Activated naive CD4-positive, alpha-beta T cell treated with anti-CD3 and anti-CD28 coated beads, Interleukin-2, amount 50 U/mL, for 72 hours (primary cell): Measurements from ENCODE around the gene INSR. TPM values are rescaled to one million over a fixed set of nuclear protein-coding genes. Genes with fewer than 3 reads are reported as not detected.
"Not testable (repeated sequence)": the region's sequence is repeated elsewhere in the genome, so short reads cannot be mapped to it uniquely, and the experiment has no call there.

Source experiments
- ATAC-seq, 2 donors: fragments of 150-1000 bp; cut with Tn5 transposase; 2 replicates each; pipeline ENCODE4 v1.10.0; 2021; ENCODE audit warnings: mild to moderate bottlenecking in 2 of 2, moderate library complexity in 2 of 2
- DNase-seq, 2 donors: peaks; one replicate each; pipeline ENCODE4 v3.0.0; 2021 to 2022; ENCODE audit warnings: low spot score in 2 of 2
- H3K27ac Mint-ChIP-seq, 2 donors: one replicate each; pipeline ENCODE4 v1.8.0; 2022; ENCODE audit warnings: mild to moderate bottlenecking in 2 of 2, mixed read lengths in 2 of 2
- H3K36me3 Mint-ChIP-seq, 2 donors: one replicate each; pipeline ENCODE4 v1.8.0; 2022; ENCODE audit warnings: mixed read lengths in 2 of 2
- H3K9me3 Mint-ChIP-seq, 2 donors: one replicate each; pipeline ENCODE4 v1.8.0; 2022; ENCODE audit warnings: mixed read lengths in 2 of 2
- total RNA-seq, 2 donors: library from RNA; stranded (reverse); gene quantifications; one replicate each; pipeline ENCODE4 v1.2.3, GENCODE V29; 2022

INSR gene
- 1 to 10 TPM; 3.6 TPM for total RNA-seq

DNA sequence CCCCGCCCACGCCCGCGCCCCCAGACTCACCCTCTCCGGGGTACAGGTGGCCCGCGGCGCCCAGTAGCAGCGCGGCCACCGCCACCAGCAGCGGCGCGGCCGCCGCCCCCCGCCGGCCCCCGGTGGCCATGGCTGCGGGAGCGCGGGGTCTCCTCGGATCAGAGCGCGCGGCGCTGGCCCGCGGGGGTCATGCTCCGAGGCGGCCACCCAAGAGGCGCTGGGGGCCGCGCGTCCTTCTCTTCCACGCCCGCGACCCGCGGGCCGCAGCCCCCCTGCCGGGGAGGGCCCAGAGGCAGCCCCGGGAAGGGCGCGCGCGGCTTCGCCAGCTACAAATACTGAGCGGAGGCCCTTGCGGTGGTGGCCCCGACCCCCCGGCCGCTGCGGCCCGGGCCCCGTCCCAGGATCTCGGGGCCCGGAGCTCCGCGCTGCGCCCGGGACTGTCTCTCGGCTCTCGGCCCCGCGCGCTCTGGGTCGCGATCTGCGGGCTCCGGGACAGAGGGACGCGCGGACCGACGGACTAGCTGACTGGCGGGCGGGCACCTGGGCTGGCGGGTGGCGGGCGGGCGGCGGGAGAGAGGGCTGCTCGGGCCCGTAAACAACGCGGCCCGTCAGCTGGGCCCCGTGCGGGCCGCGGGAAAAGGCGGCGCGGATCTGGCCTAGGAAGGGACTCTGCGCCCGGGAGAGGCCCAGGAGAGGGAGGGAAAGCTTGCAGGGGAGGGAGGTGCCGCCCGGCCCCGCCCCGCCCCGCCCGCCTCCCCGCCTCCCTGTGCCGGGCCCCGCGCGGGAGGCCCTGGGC lies at the start of gene INSR:
TSS of gene INSR (minus strand) at position 653 of the 796 bp plus-strand sequence. CDS start at position 130, 523 bp downstream.
- no peaks in the 10 kb centered on the region for H3K9me3 Mint-ChIP-seq
- DNase-seq: peak; percentile 74 to 78
- no peak within 1 kb of the TSS for H3K27ac Mint-ChIP-seq
- peak; percentile 92 to 95 for ATAC-seq
- no peaks in the 10 kb centered on the region for H3K36me3 Mint-ChIP-seq

- DNase-seq (no peak), ATAC-seq (no peak)
- no peak overlapping the region for H3K27ac Mint-ChIP-seq
- no peaks in the 10 kb centered on the region for H3K36me3 Mint-ChIP-seq
- no peaks in the 10 kb centered on the region for H3K9me3 Mint-ChIP-seq
Observed at GRCh38 chr19:7342143-7342542, 47.9 kb upstream of the INSR start.

GRCh38 chr19:7340959-7341837 lies 47.0 kb upstream of the INSR start:
- Mint-ChIP-seq H3K27ac (peak overlapping the region in 1 of 2 donors; percentile 52), H3K36me3 (no peaks in the 10 kb centered on the region), H3K9me3 (no peaks in the 10 kb centered on the region)
- ATAC-seq: peak in 1 of 2 donors; percentile 21
- peak; percentile 79 to 92 for DNase-seq

- no peaks in the 10 kb centered on the region for H3K9me3 Mint-ChIP-seq
- ATAC-seq (peak; percentile 82 to 96), DNase-seq (no peak)
- H3K36me3 Mint-ChIP-seq: no peaks in the 10 kb centered on the region
- peak overlapping the region in 1 of 2 donors; percentile 27 for H3K27ac Mint-ChIP-seq
Observed at GRCh38 chr19:7337380-7338194, 43.4 kb upstream of the INSR start.

GRCh38 chr19:7336321-7336973 lies 42.2 kb upstream of the INSR start:
- Mint-ChIP-seq H3K36me3 (no peaks in the 10 kb centered on the region), H3K9me3 (no peaks in the 10 kb centered on the region), H3K27ac (peak overlapping the region in 1 of 2 donors; percentile 77)
- no peak for ATAC-seq
- DNase-seq: no peak

GRCh38 chr19:7333198-7334118 lies 39.2 kb upstream of the INSR start:
- no peaks in the 10 kb centered on the region for H3K36me3 Mint-ChIP-seq
- no peak for DNase-seq
- no peak overlapping the region for H3K27ac Mint-ChIP-seq
- no peaks in the 10 kb centered on the region for H3K9me3 Mint-ChIP-seq
- no peak for ATAC-seq

DNA sequence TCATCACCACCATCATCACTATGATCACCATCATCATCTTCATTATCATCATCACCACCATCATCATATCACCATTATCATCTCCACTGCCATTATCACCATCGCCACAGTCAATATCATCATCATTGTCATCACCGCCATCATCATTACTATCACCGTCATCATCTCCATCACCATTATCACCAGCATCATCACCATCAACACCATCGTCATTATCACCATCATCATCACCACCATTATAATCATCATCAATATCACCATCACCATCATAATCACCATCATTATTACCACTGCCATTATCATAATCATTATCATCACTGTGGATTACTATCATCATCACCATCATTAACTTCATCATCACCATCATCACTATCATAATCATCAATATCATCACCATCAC lies 37.2 kb upstream of the INSR start:
- ATAC-seq (no peak), DNase-seq (no peak)
- no peaks in the 10 kb centered on the region for H3K36me3 Mint-ChIP-seq
- H3K9me3 Mint-ChIP-seq: no peaks in the 10 kb centered on the region
- H3K27ac Mint-ChIP-seq: no peak overlapping the region

GRCh38 chr19:7328647-7329046 lies 34.4 kb upstream of the INSR start:
- H3K9me3 Mint-ChIP-seq: peaks cover 0 to 8% of the 10 kb centered on the region in 2 donors
- ATAC-seq: no peak
- no peaks in the 10 kb centered on the region for H3K36me3 Mint-ChIP-seq
- DNase-seq: no peak
- H3K27ac Mint-ChIP-seq: no peak overlapping the region

DNA sequence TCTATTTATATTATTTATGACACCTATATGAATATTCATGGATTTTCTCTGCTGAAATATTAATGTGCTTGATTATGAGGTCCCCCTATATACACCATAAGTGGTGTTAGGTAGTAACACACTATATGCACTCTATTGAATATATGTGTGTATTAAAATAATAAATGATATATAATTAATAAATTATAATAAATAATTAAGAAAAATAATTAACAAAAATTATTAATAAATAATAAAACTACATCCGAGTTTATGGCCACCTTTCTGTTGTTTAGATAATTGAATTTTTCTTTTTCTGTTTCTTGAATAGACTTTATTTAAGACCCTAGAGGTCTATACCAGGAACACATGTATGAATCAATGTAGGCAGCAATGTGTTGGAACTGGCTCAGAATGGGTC lies 33.6 kb upstream of the INSR start:
- ATAC-seq (no peak), DNase-seq (no peak)
- no peaks in the 10 kb centered on the region for H3K36me3 Mint-ChIP-seq
- H3K27ac Mint-ChIP-seq: no peak overlapping the region
- H3K9me3 Mint-ChIP-seq: peaks cover 0 to 8% of the 10 kb centered on the region in 2 donors

DNA sequence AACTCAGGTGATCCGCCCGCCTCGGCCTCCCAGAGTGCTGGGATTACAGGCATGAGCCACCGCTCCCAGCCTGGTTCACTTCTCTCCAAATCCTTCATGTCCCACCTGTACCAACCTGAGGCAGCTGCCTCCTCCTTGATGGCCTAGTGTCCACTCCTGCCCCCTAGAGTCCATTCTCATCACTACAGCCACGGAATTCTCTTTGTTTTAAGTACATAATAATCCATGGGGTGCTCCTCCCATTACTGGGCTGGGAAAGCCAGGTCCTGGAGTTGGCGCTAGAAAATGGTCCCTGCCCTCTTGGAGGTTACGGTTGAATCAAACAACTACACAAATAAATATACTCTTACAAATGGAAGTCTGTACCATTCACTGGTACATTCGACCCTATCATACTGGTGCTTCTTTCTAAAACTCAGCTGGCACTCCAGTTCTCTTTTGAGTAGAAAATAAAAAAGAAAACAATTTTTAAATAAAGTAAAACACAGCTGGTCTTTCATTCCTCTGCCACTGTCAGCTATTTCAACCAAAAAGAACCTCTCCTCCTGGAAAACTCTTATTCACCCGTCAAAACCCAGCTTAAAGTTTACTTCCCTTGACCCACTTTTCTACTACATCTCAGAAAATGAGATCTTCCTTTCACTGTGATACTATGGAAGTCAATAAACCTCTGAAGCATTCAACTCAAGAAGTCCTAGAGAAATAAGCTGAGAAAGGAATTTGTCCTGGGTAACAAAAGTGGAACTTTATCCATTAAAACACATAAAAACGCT lies 32.1 kb upstream of the INSR start:
- H3K36me3 Mint-ChIP-seq: no peaks in the 10 kb centered on the region
- H3K27ac Mint-ChIP-seq: no peak overlapping the region
- peaks cover 0 to 8% of the 10 kb centered on the region in 2 donors for H3K9me3 Mint-ChIP-seq
- DNase-seq: peak in 1 of 2 donors; percentile 61
- no peak for ATAC-seq

GRCh38 chr19:7318176-7318575 lies 24.0 kb upstream of the INSR start:
- Mint-ChIP-seq H3K36me3 (peaks cover 0 to 5% of the 10 kb centered on the region in 2 donors), H3K27ac (no peak overlapping the region), H3K9me3 (peaks cover 4 to 5% of the 10 kb centered on the region in 2 donors)
- ATAC-seq (no peak), DNase-seq (no peak)

DNA sequence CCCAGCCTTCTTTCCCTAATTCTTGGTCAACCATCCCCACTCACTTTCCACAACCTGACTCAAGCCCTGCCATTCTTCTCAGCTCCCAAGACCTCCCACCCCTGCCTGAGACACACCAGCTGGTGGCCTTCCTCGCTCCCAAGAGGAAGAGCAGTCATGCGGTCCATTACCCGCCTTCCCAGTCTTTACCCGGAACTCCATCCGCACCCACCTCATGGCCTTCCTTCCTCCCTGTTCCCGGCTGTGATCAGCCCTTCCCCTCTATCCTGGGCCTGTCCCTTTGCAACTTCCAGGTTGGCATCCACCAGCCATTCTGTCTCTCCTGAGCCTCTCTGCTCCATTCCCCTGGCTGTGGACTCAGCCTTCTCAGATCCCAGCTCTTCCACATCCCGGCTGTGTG lies 18.6 kb upstream of the INSR start:
- peak overlapping the region in 1 of 2 donors; percentile 25 for H3K27ac Mint-ChIP-seq
- H3K9me3 Mint-ChIP-seq: no peaks in the 10 kb centered on the region
- no peaks in the 10 kb centered on the region for H3K36me3 Mint-ChIP-seq
- no peak for ATAC-seq
- no peak for DNase-seq

DNA sequence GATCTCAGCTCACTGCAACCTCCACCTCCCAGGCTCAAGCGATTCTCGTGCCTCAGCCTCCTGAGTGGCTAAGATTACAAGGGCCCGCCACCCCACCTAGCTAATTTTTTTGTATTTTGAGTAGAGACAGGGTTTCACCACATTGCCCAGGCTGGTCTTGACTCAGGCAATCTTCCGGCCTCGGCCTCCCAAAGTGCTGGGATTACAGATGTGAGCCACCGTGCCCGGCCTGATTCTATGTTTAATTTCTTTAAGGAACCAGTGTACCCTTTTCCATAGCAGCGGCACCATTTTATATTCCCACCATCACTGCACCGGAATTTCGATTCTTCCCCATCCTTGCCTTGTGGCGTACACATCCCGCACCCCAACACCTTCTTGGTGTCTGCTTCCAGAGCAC lies 17.7 kb upstream of the INSR start:
- H3K27ac Mint-ChIP-seq: no peak overlapping the region
- ATAC-seq: no peak
- no peak for DNase-seq
- no peaks in the 10 kb centered on the region for H3K9me3 Mint-ChIP-seq
- H3K36me3 Mint-ChIP-seq: no peaks in the 10 kb centered on the region

GRCh38 chr19:7308327-7308726 lies 14.1 kb upstream of the INSR start:
- H3K9me3 Mint-ChIP-seq, H3K27ac Mint-ChIP-seq, H3K36me3 Mint-ChIP-seq, ATAC-seq, DNase-seq: not testable (repeated sequence)
